OCI-M1 (cell line): ENCODE results near the gene STAT1.

Experiments
- DNase-seq: peaks from one replicate; lab custom pipeline; 2025; lab: John Stamatoyannopoulos, UW

Gene STAT1

DNA sequence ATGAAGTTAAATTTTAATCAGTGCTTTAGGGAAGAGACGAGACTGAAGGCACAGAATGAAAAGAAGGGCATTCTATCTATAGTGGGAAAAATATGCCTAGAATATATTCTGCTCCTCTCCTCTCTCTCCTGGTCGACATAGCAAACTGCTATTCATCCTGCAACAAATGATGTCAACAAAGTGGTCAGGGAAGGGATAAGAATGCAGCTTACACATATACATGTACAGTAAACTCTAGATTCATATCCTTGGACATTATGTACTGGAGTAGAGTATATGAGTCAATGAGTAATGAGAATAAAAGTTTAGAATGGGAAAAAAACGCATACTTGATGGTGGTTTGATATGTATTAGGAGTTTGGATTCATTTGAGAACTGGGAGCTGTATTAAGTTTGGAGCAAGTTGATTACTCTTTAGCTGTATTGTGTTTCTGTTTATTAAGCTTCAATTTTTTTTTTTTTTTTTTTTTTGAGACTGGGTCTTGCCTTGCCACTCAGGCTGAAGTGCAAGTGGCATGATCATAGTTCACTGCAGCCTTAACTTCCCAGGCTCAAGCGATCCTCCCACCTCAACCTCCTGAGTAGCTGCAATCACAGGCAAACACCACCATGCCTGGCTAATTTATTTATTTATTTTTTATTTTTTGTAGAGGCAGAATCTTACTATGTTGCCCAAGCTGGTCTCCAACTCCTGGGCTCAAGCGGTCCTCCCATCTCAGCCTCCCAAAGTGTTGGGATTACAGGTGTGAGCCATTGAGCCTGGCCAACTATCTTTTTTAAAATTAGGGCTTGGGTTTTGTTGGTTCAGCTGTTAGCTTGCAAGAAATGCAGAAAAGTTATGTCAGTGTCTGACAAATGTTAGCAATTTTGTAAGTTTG lies 53.8 kb downstream of the STAT1 start:
- DNase-seq, result peak; percentile 70

DNA sequence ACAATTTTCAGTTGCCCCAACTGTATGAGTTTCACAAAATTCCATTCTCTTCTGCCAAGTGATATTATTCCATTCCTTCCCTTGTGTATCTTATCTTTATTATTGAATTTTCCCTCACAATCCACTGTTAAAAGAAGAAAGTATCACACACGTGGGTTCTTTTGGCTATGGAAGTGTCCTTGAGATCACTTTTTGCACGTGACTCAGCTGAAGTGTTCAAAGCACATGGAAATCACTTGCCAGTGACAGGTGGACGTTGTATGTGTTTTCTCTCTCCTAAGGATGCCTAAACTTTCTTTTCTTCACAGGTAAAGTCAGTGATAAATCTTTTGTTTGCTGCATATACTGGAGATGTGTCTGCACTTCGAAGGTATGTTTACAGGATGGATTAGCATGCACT lies 60.7 kb downstream of the STAT1 start:
- no peak for DNase-seq

DNA sequence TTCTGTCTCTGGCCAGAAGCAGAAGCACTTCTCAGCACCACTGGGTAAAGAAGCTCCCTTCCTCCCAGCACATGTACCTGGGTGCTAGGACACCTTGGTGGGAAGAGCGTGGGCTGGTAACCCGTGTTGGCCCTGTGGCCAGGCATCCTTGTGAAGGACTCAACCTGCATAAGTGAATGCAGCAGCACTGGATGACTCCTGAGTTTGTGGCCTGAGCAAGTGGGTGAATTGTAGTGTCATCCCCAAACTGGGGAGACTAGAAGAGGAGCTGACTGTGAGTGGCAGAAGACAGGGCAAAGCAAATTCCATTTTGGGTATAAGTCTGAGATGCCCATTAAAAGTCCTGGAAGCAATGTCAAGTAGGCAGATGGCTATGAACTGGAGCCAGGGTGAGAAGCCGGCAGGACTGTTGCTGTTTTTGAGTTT lies 63.4 kb downstream of the STAT1 start:
- no peak for DNase-seq

DNA sequence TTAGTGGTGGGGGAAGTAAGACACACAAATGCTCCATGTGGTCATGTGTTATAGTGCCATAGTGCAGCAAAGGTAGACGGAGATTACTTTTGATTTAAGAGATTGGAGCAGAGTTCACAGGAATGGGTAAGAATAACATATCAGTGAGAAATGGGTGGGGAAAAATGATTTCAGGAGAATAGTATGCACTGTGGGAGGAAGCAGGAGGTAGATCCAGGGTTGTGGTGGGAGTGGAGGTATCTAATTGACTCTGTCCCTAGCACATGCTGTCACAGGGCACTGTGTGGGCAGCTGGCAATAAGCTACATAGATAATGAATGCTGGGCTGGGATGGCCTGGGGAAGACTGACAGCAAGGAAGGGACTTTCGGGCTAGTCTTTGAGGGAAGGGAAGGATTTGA lies 65.3 kb downstream of the STAT1 start:
- DNase-seq, result no peak

DNA sequence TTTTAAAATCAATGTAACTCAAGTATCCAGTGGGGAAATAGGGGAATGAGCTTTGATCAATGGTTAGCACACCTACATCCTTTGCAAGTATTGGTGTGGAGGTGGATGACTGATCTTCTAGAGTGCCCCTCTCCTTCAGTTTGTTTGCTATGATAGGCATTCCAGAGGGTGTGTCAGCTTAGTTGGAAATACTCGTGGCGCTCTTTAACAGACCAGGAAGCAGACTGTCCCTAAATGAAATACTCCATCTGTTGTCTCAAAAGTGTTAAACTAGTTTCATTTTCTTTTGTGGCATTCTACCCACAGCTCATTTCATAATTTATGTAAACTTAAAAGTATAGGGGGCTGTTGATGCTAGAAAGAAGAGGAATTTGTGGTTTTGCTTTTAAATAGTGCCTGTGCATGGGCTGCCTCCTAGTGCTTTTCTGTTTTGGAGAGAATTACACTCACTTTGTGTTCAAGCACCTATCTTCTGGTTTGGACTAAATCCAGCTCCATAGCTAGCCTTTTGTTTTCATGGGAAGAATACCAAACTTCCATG lies 66.2 kb downstream of the STAT1 start:
- DNase-seq, result peak; percentile 77

DNA sequence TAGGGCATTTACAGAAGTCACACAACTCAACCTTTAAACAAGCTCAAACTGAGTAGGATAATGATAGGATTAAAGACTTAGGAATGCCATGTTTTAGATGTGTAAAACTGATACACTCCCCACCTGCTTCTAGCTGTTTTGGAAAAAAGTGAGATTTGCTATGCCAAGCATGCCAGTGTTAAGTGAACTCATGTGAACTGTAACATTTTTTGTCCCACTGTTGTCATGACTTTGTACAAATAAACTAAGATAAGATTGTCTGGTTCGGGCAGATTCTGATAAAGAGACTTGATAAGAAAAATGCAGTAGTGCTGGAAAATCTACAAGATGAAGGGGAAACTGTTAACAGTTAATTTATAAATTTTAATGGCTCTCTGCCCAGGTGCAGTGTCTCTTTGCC lies 66.8 kb downstream of the STAT1 start:
- DNase-seq, result no peak

DNA sequence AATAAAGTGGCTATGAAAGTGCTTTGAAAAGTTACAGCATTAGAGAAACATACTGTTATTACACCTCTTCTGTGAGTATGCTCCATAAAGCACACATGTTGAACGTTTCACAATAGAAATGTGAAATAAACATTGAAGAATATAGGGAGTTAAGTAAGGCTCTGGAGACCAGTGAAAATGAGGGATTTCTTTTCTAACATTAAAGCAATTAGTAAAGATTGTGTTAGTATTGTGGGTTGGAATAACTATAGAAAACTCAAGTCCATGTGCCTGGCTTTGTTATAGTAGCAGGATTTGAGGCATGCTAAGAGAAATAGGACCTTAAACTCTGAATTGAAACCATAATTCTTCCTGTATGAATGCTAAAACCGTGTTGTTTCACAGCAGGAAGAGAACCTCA lies 70.3 kb downstream of the STAT1 start:
- no peak for DNase-seq

DNA sequence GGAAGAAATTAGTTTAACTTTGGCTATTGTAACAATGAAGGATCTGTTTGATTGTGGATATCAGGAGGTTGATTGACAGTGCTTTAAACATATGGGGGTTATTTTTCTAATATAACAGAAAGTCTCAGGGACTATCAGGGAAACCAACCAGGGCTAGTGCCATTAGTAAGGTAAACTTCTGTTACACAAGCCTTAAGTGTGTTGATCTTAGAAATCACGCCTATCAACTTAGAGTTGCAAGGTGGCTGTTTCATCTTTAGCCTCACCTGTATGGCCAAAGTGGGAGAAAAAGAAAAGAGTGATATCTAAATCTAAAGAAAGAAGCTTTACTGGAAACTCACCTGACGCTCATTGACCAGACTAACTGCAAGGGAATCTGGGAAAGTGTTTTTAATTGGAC lies 71.3 kb downstream of the STAT1 start:
- DNase-seq, result no peak

DNA sequence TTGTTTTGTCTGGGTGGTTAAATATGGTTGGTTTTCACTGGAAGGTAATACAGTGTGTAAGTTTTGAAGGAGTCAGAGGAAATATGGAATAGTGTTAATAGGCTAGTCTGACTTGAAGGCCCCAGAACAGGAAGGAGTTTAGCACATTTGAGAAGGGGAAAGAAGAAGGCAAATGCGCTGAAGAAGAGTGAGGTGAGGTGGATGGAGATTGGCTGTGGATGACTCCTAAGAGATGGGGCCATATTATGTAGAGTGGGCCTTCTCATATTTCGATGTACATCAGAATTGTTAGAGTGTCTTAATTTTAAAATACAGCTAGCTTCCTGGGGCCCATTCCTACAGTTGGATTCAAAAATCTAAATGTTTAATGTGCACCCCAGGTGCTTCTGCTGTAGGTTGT lies 72.4 kb downstream of the STAT1 start:
- no peak for DNase-seq

DNA sequence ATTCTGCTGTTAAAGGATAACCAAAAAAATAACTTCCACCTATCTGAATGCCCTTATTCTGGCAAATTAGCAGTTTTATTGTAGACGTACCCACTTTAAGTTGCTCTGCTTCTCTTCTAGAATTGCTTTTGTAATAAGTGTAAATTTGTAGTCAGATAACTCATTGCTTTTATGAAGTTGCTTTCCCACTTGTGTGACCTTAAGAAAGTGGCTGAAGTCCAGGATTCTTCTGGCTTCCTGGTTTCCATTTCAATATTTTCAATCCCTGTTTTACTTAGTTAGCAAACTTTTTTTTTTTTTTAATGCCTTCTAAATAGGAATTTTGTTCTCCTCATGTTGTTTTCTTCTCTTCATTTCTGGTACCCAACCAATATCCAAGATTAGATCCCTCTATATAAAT lies 73.5 kb downstream of the STAT1 start:
- no peak for DNase-seq

DNA sequence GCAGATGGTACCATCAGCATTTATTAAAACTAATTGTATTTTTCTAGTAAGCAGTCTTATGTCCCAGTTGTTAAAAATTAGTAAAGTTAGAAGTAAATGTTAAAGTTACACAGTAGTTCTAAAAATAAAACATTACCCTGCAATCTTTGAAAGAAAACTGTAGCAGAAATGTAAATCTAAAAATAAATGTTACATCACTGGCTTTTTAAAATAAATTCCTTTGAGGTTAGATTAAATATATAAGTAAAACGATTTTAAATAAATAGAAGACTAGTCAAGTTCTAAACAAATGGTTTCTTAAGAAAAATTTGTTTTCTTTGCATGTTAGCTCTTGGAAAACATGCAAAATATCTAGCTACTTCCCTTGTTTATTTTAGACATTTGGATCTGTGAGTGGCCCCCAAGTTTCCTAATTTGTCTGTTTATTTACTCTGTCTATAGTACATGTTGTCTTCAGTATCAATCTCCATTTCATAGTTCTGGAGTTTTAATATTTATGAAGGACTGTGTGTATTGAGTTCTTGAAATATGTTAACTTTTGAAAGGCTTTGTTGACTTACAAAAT lies 75.1 kb downstream of the STAT1 start:
- no peak for DNase-seq

DNA sequence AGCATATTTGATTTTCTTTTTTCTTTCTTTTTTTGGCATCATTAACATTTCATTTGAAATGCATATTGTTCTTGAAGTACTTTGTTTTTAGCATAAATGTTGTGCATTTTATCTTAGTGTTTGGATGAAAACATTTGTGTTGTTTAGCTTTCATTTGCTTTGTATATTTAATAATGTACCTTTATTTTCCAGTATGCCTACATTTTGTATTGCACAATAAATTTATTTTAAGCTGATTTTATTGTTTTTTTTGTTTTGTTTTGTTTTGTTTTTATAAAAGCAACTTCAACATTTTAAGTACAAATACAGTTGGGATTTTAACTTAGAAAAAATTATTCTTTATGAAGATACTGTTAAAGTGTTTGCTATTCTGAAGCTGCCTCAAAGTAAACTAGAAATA lies 78.9 kb downstream of the STAT1 start:
- DNase-seq, result no peak

DNA sequence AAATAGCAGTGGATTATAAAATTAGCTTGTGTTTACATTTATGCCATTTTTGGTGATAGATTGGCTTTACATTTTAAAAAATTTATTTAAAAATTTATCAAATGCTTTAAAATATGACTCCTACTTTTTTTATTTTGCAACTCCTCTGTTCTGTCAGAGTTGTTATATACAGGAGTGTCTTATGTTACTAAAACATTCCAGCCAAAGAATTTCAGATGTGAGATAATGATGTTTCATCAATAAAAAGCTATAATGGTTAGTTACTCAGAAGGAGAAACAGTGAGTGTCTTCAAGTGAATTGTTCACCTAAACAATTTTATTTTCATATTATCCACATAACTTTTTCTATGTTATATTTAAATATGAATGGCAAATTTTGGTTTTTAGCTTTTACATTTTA lies 80.6 kb downstream of the STAT1 start:
- no peak for DNase-seq

DNA sequence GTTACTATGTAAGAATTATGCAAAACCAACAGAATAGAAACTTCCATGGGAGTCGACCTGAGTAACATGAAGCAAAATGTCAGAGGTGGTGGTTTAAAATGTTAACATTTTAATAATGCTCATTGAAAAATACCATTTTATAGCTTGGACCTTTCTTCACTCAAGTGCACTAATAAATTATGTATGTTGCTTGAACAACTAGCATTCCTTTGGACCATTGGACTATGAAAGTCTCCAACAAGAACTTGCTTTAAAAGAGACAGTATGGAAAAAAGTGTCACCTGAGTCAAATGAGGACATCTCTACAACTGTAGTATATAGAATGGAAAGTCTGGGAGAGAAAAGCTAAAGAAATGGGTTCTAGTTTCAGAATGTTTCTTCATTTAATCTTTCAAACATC lies 81.5 kb downstream of the STAT1 start:
- no peak for DNase-seq

DNA sequence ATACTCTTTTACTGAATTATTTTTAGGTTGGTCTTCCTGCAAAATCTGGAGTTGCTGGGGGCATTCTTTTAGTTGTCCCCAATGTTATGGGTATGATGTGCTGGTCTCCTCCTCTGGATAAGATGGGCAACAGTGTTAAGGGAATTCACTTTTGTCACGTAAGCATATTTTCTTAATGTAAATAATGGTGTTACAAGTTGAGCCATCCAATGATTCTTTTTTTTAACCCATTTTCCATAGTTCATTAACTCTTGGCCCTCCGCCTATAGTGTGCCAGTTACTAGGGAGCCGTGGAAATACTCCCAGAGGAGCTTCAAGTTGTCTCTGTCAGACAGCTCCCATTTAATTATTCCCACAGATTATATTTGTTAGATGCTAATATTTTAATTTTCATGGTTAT lies 83.6 kb downstream of the STAT1 start:
- no peak for DNase-seq

DNA sequence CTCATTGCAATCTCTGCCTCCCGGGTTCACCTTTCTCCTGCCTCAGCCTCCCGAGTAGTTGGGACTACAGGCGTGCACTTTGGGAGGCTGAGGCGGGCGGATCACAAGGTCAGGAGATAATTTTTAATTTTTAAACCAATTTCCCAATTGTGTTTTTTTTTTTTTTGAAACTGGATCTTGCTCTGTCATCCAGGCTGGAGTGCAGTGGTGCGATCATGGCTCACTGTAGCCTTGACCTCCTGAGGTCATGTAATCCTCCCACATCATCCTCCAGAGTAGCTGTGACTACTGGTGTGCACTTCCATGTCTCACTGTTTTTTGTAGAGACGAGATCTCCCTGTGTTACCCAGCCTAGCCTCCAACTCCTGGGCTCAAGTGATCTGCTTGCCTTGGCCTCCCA lies 84.1 kb downstream of the STAT1 start:
- no peak for DNase-seq

DNA sequence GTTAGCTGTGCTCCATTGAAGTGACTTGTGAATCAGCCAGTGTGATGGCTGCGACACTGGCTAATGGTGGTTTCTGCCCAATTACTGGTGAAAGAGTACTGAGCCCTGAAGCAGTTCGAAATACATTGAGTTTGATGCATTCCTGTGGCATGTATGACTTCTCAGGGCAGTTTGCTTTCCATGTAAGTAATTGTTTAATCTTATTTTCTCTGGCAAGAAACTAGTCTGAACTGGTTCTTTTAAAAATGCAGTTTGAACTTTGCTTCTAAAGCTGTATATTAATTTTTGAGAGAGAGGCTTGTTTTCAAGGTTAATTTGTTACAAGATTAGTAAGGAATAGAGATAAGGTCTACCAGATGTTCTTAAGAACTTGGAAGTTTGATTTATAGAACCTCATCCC lies 86.7 kb downstream of the STAT1 start:
- no peak for DNase-seq

DNA sequence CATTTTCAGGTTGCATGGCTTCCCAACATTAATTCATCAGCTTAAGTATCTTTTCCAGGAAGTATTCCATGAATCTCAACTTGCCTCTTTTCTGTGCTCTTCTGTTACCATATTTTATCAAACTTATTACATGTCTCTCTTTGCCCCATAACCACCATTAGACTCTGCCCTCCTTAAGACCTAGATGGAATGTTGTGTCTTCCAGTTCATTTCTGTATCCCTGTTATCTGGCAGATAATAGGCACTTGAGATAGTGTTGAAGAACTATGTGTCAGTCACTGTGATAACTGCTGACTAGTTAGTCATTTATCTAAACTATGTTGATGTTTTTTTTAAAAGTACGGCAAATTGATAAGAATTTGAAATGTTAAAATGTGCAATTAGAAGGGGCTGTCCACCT lies 91.6 kb downstream of the STAT1 start:
- DNase-seq, result no peak

DNA sequence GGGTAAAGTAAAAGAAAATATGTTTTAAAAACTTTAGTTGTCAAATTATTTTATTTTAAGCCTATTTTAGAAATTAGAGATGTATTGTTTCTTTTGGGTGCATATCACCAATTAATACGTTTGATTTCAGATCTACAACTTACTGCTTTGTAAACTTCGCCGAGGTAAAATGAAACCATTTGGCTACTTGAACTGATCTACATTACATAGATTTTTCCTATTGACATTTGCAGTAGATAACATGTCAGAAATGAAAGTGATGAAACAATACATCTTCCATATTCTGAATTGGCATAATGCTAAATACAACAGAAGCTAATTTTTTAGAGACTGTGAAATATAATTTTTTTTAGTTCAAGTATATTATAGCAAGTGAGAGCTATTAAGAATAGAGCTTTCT lies 93.9 kb downstream of the STAT1 start:
- no peak for DNase-seq
